Spleen (tissue), 11 donors: ENCODE measurements around the gene ERVK3-1. TPM values are rescaled to one million over a fixed set of nuclear protein-coding genes. Genes with fewer than 3 reads are reported as not detected.

Experiments used
- DNase-seq: peaks from one replicate; pipeline ENCODE4 v3.0.0-alpha.2; 2020
- H3K27ac ChIP-seq, 8 donors: fragments of 200-600 bp; sonication (generic) in 7 of 8; 1 replicate in 4 of 8; 2 replicates in 4 of 8; pipeline versions ENCODE4 v1.5.0 to v1.8.0; 2016 to 2021; ENCODE audit warnings: inconsistent platforms in 4 of 8, mild to moderate bottlenecking in 4 of 8, moderate library complexity in 1 of 8
- H3K27me3 ChIP-seq, 7 donors: fragments of 200-600 bp; sonication (generic) in 6 of 7; replicated peaks in 1 of 7; 1 replicate in 4 of 7; 2 replicates in 3 of 7; pipeline versions ENCODE4 v1.5.0 to v1.8.0; 2016 to 2021; ENCODE audit warnings: inconsistent platforms in 3 of 7, mild to moderate bottlenecking in 1 of 7
- H3K36me3 ChIP-seq, 6 donors: fragments of 200-600 bp; sonication (generic) in 5 of 6; 1 replicate in 4 of 6; 2 replicates in 2 of 6; pipeline versions ENCODE4 v1.5.0 to v1.8.0; 2016 to 2021; ENCODE audit warnings: inconsistent platforms in 2 of 6
- H3K4me1 ChIP-seq, 6 donors: fragments of 200-600 bp; sonication (generic) in 5 of 6; 1 replicate in 3 of 6; 2 replicates in 3 of 6; pipeline versions ENCODE4 v1.5.0 to v1.8.0; 2016 to 2021; ENCODE audit warnings: inconsistent platforms in 3 of 6
- H3K4me3 ChIP-seq, 8 donors: fragments of 200-600 bp; sonication (generic) in 7 of 8; 1 replicate in 4 of 8; 2 replicates in 4 of 8; pipeline versions ENCODE4 v1.5.0 to v1.8.0; 2016 to 2021; ENCODE audit warnings: inconsistent platforms in 4 of 8, mild to moderate bottlenecking in 4 of 8, moderate library complexity in 2 of 8
- H3K9me3 ChIP-seq, 8 donors: fragments of 200-600 bp; sonication (generic) in 7 of 8; 1 replicate in 4 of 8; 2 replicates in 4 of 8; pipeline versions ENCODE4 v1.5.0 to v1.8.0; 2016 to 2021; ENCODE audit warnings: inconsistent platforms in 4 of 8
- CTCF ChIP-seq, 11 experiments: fragments of 200-600 bp in 7 of 11; fragments of 450-650 bp in 4 of 11; sonication (generic) in 4 of 11; IDR thresholded peaks in 8 of 11; conservative IDR thresholded peaks in 3 of 11; 1 replicate in 7 of 11; 2 replicates in 4 of 11; pipeline versions ENCODE4 v1.4.0 to v1.8.0; 2016 to 2021; ENCODE audit warnings: antibody characterized with exemption in 11 of 11, inconsistent platforms in 4 of 11, mild to moderate bottlenecking in 1 of 11
- POLR2A ChIP-seq, 3 donors: fragments of 450-650 bp; IDR thresholded peaks; one replicate each; pipeline ENCODE4 v1.5.1; 2017; ENCODE audit warnings: antibody characterized with exemption in 3 of 3, mild to moderate bottlenecking in 1 of 3
- POLR2AphosphoS5 ChIP-seq, 3 donors: sonication (generic); formaldehyde crosslinking; IDR thresholded peaks; one replicate each; pipeline ENCODE4 v1.5.1; 2017; ENCODE audit warnings: antibody characterized with exemption in 3 of 3
- WGBS, 5 donors: extraction: QIAGEN DNeasy Blood & Tissue Kit in 3 of 5; methylation state at CpG; one replicate each; pipeline versions ENCODE4 v1.1.5 to v1.1.7; 2013 to 2018; 5-methylcytosine and 5-hydroxymethylcytosine counted together
- intact Hi-C: fragments of 100-400 bp; cut with DNase I; formaldehyde crosslinking; loops from one replicate; pipeline ENCODE4 v1.15.0; 2023; ENCODE audit warnings: low total_unique reads
- polyA plus RNA-seq, 3 donors: library from polyadenylated mRNA; stranded (reverse); fragments of 200-250 nt; gene quantifications; one replicate each; pipeline ENCODE4 v1.2.1, GENCODE V29; 2013
- total RNA-seq, 7 donors: library from RNA; depleted of rRNA in 3 of 7; stranded (reverse); fragments of >200 nt in 3 of 7; fragmentation: NEBNext Ultra II Directional in 4 of 7; extraction: Animal tissue kit (Norgen Biotek cat#: 25700) in 4 of 7; gene quantifications; one replicate each; pipeline versions ENCODE4 v1.1.0 to v1.2.1, GENCODE V29; 2016 to 2021
- donor health status: healthy with polysubstance abuse.
- donor health status: DM: no; HTN: no; CAD: no; lungs with moderate emphysema.
- donor health status: DM: no; HTN: no; CAD: no.
- donor health status: Bipolar disorder and iron deficiency.
- donor health status: healthy.
- donor health status: DM: no; HTN: no; CAD: no.
- donor health status: DM: yes; HTN: yes; CAD: no.

The ERVK3-1 gene
- total and polyA plus RNA-seq, 10 donors: 34.0 to 62.5 (median 42.7) TPM

- Histone ChIP-seq H3K36me3 (peaks cover 0 to 24% (median 3%) of the 10 kb centered on the region in 6 donors), H3K27me3 (peaks cover 0 to 48% (median 12%) of the 10 kb centered on the region in 7 donors), H3K4me3 (no peak overlapping the region), H3K4me1 (peaks cover 18 to 51% (median 32%) of the 10 kb centered on the region in 6 donors), H3K9me3 (no peaks in the 10 kb centered on the region), H3K27ac (no peak overlapping the region)
- DNase-seq: no peak
- intact Hi-C loops: no loop called here
- TF ChIP-seq POLR2AphosphoS5 (IDR thresholded peaks at IDR 0.05) (no peak), POLR2A (IDR thresholded peaks at IDR 0.05) (no peak), CTCF (IDR thresholded peaks at IDR 0.05 in 8 of 11, conservative IDR thresholded peaks at IDR 0.05 in 3 of 11) (no peak)
- WGBS, 5 donors: 72 to 82% (median 77%) methylated on average over 6 of the region's 6 CpGs
Measured at GRCh38 chr19:58354478-58355030, 49.4 kb downstream of the ERVK3-1 start.

- H3K27ac ChIP-seq: no peak overlapping the region
- peaks cover 18 to 43% (median 29%) of the 10 kb centered on the region in 6 donors for H3K4me1 ChIP-seq
- H3K4me3 ChIP-seq: peak overlapping the region in 2 of 8 donors; percentile 54 to 70
- peaks cover 0 to 18% (median 3%) of the 10 kb centered on the region in 6 donors for H3K36me3 ChIP-seq
- WGBS, 5 donors: 88 to 94% (median 90%) methylated on average over 10 of the region's 10 CpGs
- no peaks in the 10 kb centered on the region for H3K9me3 ChIP-seq
- TF ChIP-seq CTCF (IDR thresholded peaks at IDR 0.05 in 8 of 11, conservative IDR thresholded peaks at IDR 0.05 in 3 of 11) (no peak), POLR2AphosphoS5 (IDR thresholded peaks at IDR 0.05) (no peak), POLR2A (IDR thresholded peaks at IDR 0.05) (no peak)
- no peak for DNase-seq
- peaks cover 0 to 42% (median 10%) of the 10 kb centered on the region in 7 donors for H3K27me3 ChIP-seq
- intact Hi-C loops: no loop called here
Measured at GRCh38 chr19:58355215-58355796, 50.1 kb downstream of the ERVK3-1 start.

GRCh38 chr19:58355908-58356765 lies 51.0 kb downstream of the ERVK3-1 start:
- H3K36me3 ChIP-seq: peaks cover 0 to 10% (median under 1%) of the 10 kb centered on the region in 6 donors
- peak overlapping the region in 5 of 8 donors; percentile 21 to 51 (median 36) for H3K27ac ChIP-seq
- H3K4me1 ChIP-seq: peaks cover 18 to 37% (median 28%) of the 10 kb centered on the region in 6 donors
- no peaks in the 10 kb centered on the region for H3K9me3 ChIP-seq
- intact Hi-C loops: no loop called here
- TF ChIP-seq POLR2A (IDR thresholded peaks at IDR 0.05): no peak
- TF ChIP-seq POLR2AphosphoS5 (IDR thresholded peaks at IDR 0.05): peak; percentile 33 to 80 (median 71)
- no peak for TF ChIP-seq CTCF (IDR thresholded peaks at IDR 0.05 in 8 of 11, conservative IDR thresholded peaks at IDR 0.05 in 3 of 11)
- 7 to 16% (median 10%) methylated on average over 19 to 94 of the region's 94 CpGs for WGBS, 5 donors
- no peak for DNase-seq
- peaks cover 0 to 34% (median 10%) of the 10 kb centered on the region in 7 donors for H3K27me3 ChIP-seq
- H3K4me3 ChIP-seq: peak overlapping the region; percentile 30 to 70 (median 50)
